HG03045 (cell line): ENCODE data around the gene GLTP.
"Not testable (repeated sequence)": the region's sequence is repeated elsewhere in the genome, so short reads cannot be mapped to it uniquely, and the experiment has no call there.

Source experiments
- ATAC-seq: cut with Tn5 transposase; IDR thresholded peaks from one replicate; pipeline ENCODE4 v1.9.1; 2021; ENCODE audit warnings: mild to moderate bottlenecking, moderate library complexity; ENCODE audit not compliant: unreplicated experiment

GLTP gene

GRCh38 chr12:109880043-109880931 is at the start of gene GLTP:
Gene GLTP, minus strand, starts transcription at chr12:109880541. Its CDS starts 167 bp downstream, at chr12:109880374.
- peak; percentile 94 for ATAC-seq

GRCh38 chr12:109929326-109929725 is 49.0 kb upstream of the GLTP start:
- ATAC-seq = not testable (repeated sequence)

- no peak for ATAC-seq
Observed at GRCh38 chr12:109928058-109928656, 47.8 kb upstream of the GLTP start.

GRCh38 chr12:109927622-109928021 is 47.3 kb upstream of the GLTP start:
- ATAC-seq = no peak

- no peak for ATAC-seq
Observed at GRCh38 chr12:109926488-109927210, 46.3 kb upstream of the GLTP start.

- ATAC-seq = no peak
Observed at GRCh38 chr12:109926016-109926415, 45.7 kb upstream of the GLTP start.

- no peak for ATAC-seq
Observed at GRCh38 chr12:109925185-109925840, 45.0 kb upstream of the GLTP start.

GRCh38 chr12:109923481-109924245 is 43.3 kb upstream of the GLTP start:
- no peak for ATAC-seq

- no peak for ATAC-seq
Observed at GRCh38 chr12:109923038-109923437, 42.7 kb upstream of the GLTP start.

GRCh38 chr12:109921982-109922381 is 41.6 kb upstream of the GLTP start:
- ATAC-seq = no peak

- ATAC-seq = no peak
Observed at GRCh38 chr12:109920261-109920780, 40.0 kb upstream of the GLTP start.

GRCh38 chr12:109919456-109919855 is 39.1 kb upstream of the GLTP start:
- ATAC-seq = no peak

GRCh38 chr12:109916045-109916444 is 35.7 kb upstream of the GLTP start:
- no peak for ATAC-seq

GRCh38 chr12:109915171-109916040 is 35.1 kb upstream of the GLTP start:
- no peak for ATAC-seq

GRCh38 chr12:109914461-109914860 is 34.1 kb upstream of the GLTP start:
- ATAC-seq = no peak

GRCh38 chr12:109912855-109913321 is 32.5 kb upstream of the GLTP start:
- no peak for ATAC-seq

- no peak for ATAC-seq
Observed at GRCh38 chr12:109910969-109911348, 30.6 kb upstream of the GLTP start.

- ATAC-seq = no peak
Observed at GRCh38 chr12:109910254-109910968, 30.1 kb upstream of the GLTP start.
